Ishikawa (cell line): Measurements from ENCODE around the gene NOD1.

ENCODE experiments used
- CEBPB ChIP-seq: IDR thresholded peaks from 2 replicates; pipeline ENCODE4 v1.6.1; 2012
- CREB1 ChIP-seq: IDR thresholded peaks from 2 replicates; pipeline ENCODE4 v1.6.1; 2012; ENCODE audit warnings: low read depth
- EGR1 ChIP-seq: IDR thresholded peaks from 2 replicates; pipeline ENCODE4 v1.6.1; 2012
- EP300 ChIP-seq: IDR thresholded peaks from 2 replicates; pipeline ENCODE4 v1.6.1; 2012; ENCODE audit warnings: borderline replicate concordance
- FOXM1 ChIP-seq: IDR thresholded peaks from 2 replicates; pipeline ENCODE4 v1.6.1; 2012; ENCODE audit warnings: low read depth, borderline replicate concordance
- NFIC ChIP-seq: IDR thresholded peaks from 2 replicates; pipeline ENCODE4 v1.6.1; 2012
- RAD21 ChIP-seq: IDR thresholded peaks from 2 replicates; pipeline ENCODE4 v1.6.1; 2012; ENCODE audit warnings: low read depth
- TAF1 ChIP-seq: IDR thresholded peaks from 2 replicates; pipeline ENCODE4 v1.6.1; 2012; ENCODE audit warnings: low read depth, mild to moderate bottlenecking
- TCF12 ChIP-seq: IDR thresholded peaks from 2 replicates; pipeline ENCODE4 v1.6.1; 2012; ENCODE audit warnings: low read depth
- TEAD4 ChIP-seq: IDR thresholded peaks from 2 replicates; pipeline ENCODE4 v1.6.1; 2012
- YY1 ChIP-seq: IDR thresholded peaks from 2 replicates; pipeline ENCODE4 v1.6.1; 2012; ENCODE audit warnings: low read depth
- ZBTB7A ChIP-seq: IDR thresholded peaks from 2 replicates; pipeline ENCODE4 v1.6.1; 2012; ENCODE audit warnings: low read depth
- TF ChIP-seq, protein P1 (sequence below): IDR thresholded peaks from 2 replicates; pipeline ENCODE4 v1.6.1; 2012
- TF ChIP-seq, protein P2 (sequence below): IDR thresholded peaks from 2 replicates; pipeline ENCODE4 v1.6.1; 2012
- TF ChIP-seq, protein P3 (sequence below): IDR thresholded peaks from 2 replicates; pipeline ENCODE4 v1.6.1; 2012; ENCODE audit warnings: low read depth, mild to moderate bottlenecking

Gene NOD1

DNA sequence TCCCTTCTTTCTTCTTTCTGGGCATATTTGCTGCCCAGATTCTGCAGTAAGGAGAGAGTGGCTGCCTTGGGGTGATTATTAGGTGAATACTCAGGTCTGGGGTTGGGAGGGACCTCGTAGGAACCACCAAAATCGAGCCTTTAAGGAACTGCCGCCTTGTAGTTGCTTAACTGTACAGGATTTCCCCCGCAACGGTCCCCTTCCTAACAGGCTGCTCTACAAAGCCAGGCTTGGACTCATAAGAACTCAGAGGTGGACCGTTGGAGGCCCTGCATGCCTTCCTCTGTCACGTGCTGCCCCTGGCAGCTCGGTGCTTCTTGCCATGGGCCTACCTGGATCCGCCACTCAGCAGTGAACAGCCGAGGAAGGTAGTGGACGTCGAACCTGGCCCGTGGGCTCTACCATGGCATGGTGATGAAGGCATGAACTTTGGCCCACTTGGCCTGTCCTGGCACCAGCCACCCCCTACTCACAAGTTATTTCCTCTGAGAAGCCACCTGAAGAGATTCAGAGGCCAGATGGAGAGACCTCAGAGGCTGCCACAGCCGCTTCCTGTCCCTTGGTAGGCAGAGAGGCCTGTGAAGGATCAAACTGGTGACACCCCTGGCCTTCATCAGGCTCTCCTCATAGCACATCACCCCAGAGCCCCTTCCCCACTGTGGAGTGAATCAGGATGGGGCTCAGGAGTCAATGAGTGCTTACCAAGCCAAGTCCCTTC lies 54.6 kb downstream of the NOD1 start:
- TF ChIP-seq TAF1, result no peak
- no peak for TF ChIP-seq TCF12
- no peak for TF ChIP-seq CEBPB
- TF ChIP-seq, protein P1, sequence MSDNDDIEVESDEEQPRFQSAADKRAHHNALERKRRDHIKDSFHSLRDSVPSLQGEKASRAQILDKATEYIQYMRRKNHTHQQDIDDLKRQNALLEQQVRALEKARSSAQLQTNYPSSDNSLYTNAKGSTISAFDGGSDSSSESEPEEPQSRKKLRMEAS, result no peak
- TF ChIP-seq YY1, result no peak
- TF ChIP-seq, protein P2, sequence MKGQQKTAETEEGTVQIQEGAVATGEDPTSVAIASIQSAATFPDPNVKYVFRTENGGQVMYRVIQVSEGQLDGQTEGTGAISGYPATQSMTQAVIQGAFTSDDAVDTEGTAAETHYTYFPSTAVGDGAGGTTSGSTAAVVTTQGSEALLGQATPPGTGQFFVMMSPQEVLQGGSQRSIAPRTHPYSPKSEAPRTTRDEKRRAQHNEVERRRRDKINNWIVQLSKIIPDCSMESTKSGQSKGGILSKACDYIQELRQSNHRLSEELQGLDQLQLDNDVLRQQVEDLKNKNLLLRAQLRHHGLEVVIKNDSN, result no peak
- TF ChIP-seq NFIC, result no peak
- TF ChIP-seq EP300, result no peak
- TF ChIP-seq ZBTB7A, result no peak
- TF ChIP-seq, protein P3, sequence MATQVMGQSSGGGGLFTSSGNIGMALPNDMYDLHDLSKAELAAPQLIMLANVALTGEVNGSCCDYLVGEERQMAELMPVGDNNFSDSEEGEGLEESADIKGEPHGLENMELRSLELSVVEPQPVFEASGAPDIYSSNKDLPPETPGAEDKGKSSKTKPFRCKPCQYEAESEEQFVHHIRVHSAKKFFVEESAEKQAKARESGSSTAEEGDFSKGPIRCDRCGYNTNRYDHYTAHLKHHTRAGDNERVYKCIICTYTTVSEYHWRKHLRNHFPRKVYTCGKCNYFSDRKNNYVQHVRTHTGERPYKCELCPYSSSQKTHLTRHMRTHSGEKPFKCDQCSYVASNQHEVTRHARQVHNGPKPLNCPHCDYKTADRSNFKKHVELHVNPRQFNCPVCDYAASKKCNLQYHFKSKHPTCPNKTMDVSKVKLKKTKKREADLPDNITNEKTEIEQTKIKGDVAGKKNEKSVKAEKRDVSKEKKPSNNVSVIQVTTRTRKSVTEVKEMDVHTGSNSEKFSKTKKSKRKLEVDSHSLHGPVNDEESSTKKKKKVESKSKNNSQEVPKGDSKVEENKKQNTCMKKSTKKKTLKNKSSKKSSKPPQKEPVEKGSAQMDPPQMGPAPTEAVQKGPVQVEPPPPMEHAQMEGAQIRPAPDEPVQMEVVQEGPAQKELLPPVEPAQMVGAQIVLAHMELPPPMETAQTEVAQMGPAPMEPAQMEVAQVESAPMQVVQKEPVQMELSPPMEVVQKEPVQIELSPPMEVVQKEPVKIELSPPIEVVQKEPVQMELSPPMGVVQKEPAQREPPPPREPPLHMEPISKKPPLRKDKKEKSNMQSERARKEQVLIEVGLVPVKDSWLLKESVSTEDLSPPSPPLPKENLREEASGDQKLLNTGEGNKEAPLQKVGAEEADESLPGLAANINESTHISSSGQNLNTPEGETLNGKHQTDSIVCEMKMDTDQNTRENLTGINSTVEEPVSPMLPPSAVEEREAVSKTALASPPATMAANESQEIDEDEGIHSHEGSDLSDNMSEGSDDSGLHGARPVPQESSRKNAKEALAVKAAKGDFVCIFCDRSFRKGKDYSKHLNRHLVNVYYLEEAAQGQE, result no peak
- TF ChIP-seq TEAD4, result no peak
- TF ChIP-seq FOXM1, result no peak
- no peak for TF ChIP-seq EGR1
- TF ChIP-seq RAD21, result no peak
- TF ChIP-seq CREB1, result no peak

DNA sequence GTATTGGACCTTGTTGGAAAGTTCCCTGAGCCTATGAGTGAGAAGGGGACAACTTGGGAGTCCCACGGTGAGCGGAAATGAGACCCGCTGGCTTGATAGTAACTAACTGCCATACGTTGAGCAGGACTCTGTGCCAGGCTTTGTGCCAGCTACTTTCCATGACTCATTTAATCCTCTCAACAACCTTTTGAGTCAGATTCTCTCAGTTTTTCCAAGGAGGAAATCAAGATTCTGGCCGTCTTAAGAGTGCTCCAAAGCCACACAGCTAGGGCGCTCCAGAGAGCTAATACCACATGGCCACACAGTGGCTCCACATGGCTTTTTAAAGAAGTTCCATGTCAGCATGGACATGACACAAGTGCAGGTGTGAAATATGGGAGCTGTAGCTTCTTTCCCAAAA lies 55.7 kb downstream of the NOD1 start:
- no peak for TF ChIP-seq YY1

DNA sequence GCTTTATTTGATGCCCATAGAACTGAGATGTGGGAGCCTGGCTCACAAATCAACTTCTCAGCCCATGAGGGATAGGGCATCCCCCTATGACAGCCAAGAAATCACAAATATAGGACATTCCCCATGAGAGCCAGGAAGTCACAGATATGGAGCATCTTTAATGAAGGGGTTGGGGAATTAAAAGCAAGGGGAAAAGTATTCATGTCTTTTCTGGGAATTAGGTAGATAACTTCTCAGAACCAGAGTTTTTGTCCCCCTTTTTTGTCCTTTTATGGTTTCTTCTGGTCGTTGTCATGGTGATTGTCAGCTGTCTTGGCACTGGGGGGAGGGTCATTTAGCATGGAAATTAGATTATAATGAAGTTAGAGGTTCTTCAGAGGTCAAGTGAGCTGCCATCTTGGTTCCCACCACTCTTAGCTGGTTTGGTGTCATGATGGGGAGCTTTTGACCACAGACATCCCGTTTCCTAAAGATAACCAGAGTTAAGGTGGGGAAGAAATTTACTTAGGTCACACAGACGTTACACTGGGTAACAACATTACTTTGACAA lies 56.9 kb downstream of the NOD1 start:
- no peak for TF ChIP-seq ZBTB7A
- no peak for TF ChIP-seq NFIC
- TF ChIP-seq CEBPB, result no peak
- TF ChIP-seq TAF1, result no peak
- TF ChIP-seq, protein P2, result no peak
- TF ChIP-seq CREB1, result no peak
- no peak for TF ChIP-seq EP300
- TF ChIP-seq YY1, result no peak
- TF ChIP-seq, protein P3, result no peak
- no peak for TF ChIP-seq EGR1
- no peak for TF ChIP-seq TEAD4
- TF ChIP-seq, protein P1, result no peak
- no peak for TF ChIP-seq FOXM1
- TF ChIP-seq RAD21, result no peak

DNA sequence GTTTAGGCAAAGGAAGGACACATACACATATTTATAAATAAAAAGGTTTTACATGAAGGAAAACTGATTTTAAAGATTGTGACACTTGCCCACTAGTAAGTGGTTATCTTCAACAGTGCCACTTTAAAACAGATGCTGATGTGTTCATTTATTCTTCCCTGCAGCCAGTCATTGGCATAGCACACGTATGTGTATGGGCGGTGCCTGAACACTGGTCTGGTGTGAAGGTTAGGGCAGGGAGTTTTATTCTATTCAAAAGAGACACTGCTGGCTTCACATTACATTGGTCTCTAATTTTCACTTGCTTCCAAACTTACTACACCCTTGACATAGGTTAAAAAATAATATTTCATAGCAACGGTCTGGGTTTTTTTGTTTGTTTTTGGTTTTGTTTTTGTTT lies 57.9 kb downstream of the NOD1 start:
- no peak for TF ChIP-seq FOXM1
- TF ChIP-seq ZBTB7A, result no peak
- TF ChIP-seq EP300, result no peak
- TF ChIP-seq CREB1, result no peak
- no peak for TF ChIP-seq RAD21
- no peak for TF ChIP-seq TAF1
- TF ChIP-seq EGR1, result no peak
- TF ChIP-seq, protein P1, result no peak

DNA sequence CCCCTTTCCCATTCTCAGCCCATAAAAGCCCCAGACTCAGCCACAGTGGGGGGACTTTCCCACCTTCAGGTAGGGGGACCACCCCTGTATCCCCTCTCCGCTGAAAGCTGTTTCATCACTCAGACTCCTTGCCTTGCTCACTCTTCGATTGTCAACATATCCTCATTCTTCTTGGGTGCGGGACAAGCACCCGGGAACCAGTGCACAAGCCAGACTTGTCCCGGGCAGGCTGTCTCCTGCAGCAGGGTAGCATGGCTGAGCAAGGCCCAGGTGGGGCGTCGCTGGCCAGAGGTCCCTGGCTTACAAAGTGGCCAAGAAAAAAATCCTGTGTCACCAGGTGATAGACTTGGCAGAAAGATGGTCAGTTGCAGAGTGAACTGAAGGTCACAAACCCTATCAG lies 64.7 kb downstream of the NOD1 start:
- TF ChIP-seq ZBTB7A (no peak), TEAD4 (no peak)
- TF ChIP-seq, protein P3, result no peak
